GM12872 (cell line): ENCODE data around the gene DCP1A.

Experiments used
- TF ChIP-seq, protein P1 (sequence below): IDR thresholded peaks from 3 replicates; pipeline ENCODE4 v1.5.1; 2011; ENCODE audit warnings: low read depth, mild to moderate bottlenecking, low read length, moderate library complexity; ENCODE audit not compliant: insufficient read depth

DCP1A gene

DNA sequence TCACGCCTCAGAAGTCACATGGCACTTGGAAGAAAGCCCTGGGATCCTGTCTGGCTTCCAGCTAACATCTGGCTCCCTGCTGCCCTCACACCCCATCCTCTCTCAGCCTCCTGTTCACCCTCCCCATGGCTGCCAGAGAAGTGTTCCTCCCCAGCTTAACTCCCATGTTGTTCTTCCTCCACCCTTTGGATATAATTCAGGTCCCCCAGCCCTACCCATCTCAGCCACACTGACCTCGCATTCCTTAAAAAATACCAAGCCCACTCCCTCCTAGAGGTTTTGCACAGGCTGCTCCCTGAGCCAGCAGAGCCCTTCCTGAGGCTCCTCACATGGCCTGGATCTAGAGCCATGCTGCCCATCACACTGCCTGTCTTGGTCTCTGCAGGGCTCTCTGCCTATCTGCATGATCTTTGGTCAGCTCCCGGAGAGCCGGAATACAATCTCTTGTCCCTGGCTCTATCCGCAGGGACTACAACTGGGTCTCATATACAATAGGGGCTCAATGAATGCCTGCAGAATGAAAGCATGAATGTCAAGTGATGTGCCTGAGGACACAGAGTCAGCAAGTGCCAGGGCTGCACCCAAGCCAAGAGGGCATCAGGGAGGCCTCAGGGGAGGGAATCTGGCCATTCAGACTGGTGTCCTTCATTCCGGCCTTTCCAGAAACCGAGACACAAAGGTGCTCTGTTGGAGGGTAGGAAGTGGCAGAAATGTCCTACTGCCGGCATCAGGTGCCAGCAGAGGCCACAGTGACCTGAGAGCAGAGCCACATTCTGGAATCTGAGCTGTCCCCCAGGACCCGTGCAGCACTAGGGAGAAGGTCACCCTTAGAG, 87.7 kb downstream of the DCP1A start:
- TF ChIP-seq, protein P1, sequence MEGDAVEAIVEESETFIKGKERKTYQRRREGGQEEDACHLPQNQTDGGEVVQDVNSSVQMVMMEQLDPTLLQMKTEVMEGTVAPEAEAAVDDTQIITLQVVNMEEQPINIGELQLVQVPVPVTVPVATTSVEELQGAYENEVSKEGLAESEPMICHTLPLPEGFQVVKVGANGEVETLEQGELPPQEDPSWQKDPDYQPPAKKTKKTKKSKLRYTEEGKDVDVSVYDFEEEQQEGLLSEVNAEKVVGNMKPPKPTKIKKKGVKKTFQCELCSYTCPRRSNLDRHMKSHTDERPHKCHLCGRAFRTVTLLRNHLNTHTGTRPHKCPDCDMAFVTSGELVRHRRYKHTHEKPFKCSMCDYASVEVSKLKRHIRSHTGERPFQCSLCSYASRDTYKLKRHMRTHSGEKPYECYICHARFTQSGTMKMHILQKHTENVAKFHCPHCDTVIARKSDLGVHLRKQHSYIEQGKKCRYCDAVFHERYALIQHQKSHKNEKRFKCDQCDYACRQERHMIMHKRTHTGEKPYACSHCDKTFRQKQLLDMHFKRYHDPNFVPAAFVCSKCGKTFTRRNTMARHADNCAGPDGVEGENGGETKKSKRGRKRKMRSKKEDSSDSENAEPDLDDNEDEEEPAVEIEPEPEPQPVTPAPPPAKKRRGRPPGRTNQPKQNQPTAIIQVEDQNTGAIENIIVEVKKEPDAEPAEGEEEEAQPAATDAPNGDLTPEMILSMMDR, result no peak

- TF ChIP-seq, protein P1, result no peak
These were observed 88.5 kb downstream of the DCP1A start for GRCh38 chr3:53258600-53259426.

DNA sequence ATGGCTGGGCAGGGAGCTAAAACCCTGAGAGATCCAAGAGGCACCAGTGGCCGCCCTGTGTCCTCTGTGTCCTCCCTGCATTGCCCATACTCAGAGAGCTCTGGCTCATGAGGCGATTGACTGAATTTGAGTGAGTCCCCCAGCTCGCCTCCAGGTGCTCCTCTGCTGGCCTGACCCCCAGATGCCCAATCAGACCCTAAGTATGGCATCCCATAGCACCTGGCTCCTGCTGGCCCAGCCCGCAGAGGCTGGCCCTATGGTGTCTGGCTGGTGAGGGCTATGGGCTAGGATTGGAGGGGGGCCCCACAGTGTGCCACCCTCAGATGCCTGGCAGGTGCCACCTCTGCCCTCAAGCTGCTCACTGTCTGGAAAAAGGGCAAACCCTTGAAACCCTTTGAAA, 89.9 kb downstream of the DCP1A start:
- TF ChIP-seq, protein P1, result no peak

DNA sequence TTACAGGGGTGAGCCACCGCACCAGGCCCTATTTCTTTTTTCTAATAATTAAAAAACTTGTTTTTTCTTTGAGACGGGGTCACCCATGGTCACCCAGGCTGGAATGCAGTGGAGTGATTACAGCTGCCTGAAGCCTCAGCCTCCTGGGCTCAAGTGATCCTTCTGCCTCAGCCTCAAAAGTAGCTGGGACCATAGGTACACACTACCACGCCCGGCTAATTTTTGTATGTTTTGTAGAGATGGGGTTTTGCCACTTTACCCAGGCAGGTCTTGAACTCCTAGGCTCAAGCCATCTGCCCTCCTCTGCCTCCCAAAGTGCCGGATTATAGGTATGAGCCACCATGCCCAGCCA, 90.7 kb downstream of the DCP1A start:
- TF ChIP-seq, protein P1, result no peak

GRCh38 chr3:53255775-53256703, 91.3 kb downstream of the DCP1A start, which contains the start of gene TKT:
Gene TKT (minus strand): TSS chr3:53256022. CDS start chr3:53255942, 80 bp downstream.
- TF ChIP-seq, protein P1, result no peak

DNA sequence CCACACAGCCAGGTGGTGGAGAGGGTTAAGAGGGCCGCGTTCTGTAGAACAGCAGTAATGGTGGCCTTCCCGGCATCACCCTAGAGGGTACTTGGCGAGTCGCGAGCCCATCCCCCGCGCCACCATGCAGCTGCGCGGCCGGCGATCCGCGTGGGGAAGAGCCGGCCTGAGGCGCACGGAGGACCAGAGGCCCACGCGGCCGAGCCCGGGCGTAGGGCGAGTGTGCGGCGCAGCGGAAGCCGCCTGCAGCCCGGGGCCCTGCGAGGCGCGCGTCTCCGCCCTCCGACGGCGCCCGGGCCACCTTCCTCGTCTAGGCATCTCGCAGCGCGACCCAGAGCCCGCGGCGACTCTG, 91.9 kb downstream of the DCP1A start:
- TF ChIP-seq, protein P1, result no peak
